ENCODE results near the gene LIMK1. TPM values are rescaled to one million over a fixed set of nuclear protein-coding genes. Genes with fewer than 3 reads are reported as not detected.

The LIMK1 gene
- total RNA-seq, 1 experiment from 2014 or later = 63.8 TPM

DNA sequence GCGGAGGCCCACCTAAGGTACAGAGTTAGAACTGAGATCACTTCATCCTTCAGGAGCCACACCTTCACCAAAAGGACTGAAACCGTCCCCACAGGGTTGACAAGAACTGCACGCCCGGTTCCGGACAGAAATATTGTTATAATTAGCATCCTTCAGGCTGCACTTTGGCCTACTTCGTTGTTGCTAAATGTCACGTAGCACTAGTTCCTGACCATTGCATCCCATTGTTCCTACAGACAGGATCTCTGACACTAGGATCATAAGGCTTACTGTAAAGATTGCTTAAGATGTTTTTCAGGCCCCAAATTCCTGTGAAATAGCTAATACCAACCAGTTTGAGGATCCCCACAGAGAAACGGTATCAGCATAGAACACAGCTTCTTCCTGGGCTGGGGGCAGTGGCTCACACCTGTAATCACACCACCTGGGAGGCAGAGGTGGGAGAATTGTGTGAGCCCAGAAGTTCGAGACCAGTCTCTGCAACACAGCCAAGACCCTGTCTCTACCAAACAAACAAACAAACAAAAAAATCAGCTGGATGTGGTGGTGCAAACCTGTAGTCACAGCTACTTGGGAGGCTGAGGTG is 72.3 kb downstream of the LIMK1 start:
- no peak overlapping the region for H3K9ac ChIP-seq (ENCODE audit: extremely low read depth, insufficient read length, low read length)
- H3K18ac ChIP-seq (ENCODE audit: insufficient read length, low read depth, low read length) = no peak overlapping the region
- H2BK12ac ChIP-seq (ENCODE audit: insufficient read length, low read depth, low read length) = no peak overlapping the region
- TF ChIP-seq, protein P1, sequence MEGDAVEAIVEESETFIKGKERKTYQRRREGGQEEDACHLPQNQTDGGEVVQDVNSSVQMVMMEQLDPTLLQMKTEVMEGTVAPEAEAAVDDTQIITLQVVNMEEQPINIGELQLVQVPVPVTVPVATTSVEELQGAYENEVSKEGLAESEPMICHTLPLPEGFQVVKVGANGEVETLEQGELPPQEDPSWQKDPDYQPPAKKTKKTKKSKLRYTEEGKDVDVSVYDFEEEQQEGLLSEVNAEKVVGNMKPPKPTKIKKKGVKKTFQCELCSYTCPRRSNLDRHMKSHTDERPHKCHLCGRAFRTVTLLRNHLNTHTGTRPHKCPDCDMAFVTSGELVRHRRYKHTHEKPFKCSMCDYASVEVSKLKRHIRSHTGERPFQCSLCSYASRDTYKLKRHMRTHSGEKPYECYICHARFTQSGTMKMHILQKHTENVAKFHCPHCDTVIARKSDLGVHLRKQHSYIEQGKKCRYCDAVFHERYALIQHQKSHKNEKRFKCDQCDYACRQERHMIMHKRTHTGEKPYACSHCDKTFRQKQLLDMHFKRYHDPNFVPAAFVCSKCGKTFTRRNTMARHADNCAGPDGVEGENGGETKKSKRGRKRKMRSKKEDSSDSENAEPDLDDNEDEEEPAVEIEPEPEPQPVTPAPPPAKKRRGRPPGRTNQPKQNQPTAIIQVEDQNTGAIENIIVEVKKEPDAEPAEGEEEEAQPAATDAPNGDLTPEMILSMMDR (conservative IDR thresholded peaks at IDR 0.05) = no peak
- no peak overlapping the region for H3K4me2 ChIP-seq (ENCODE audit: insufficient read depth, insufficient read length, low read length)
- H3K23ac ChIP-seq (ENCODE audit: insufficient read length, low read depth, low read length) = no peak overlapping the region
- no peak overlapping the region for H2BK5ac ChIP-seq (ENCODE audit: insufficient read length, low read length)
- H3K27ac ChIP-seq (ENCODE audit: insufficient read length, low read depth, low read length) = no peak overlapping the region
- H4K5ac ChIP-seq (ENCODE audit: insufficient read length, low read depth, low read length) = no peak overlapping the region
- H2BK15ac ChIP-seq (ENCODE audit: low read depth, low read length) = no peak overlapping the region
- H3K79me2 ChIP-seq (ENCODE audit: insufficient read depth, low read length) = no peaks in the 10 kb centered on the region
- no peaks in the 10 kb centered on the region for H3K27me3 Mint-ChIP-seq (ENCODE audit: low read depth)
- no peaks in the 10 kb centered on the region for H3K79me1 ChIP-seq (ENCODE audit: insufficient read depth, low read depth, low read length, poor library complexity, severe bottlenecking)
- H4K8ac ChIP-seq (replicated peaks; ENCODE audit: insufficient read length, low read depth, low read length) = no peak overlapping the region
- no peaks in the 10 kb centered on the region for H3K27me3 ChIP-seq (ENCODE audit: insufficient read depth, low read length)
- WGBS (ENCODE audit: extremely low coverage, insufficient read length, low lambda C conversion rate) = no CpG with 5 or more reads among the region's 9 CpGs
- H3K23me2 ChIP-seq (ENCODE audit: insufficient read length, low read depth, low read length, poor library complexity, severe bottlenecking) = no peaks in the 10 kb centered on the region
- no peak overlapping the region for H3T11ph ChIP-seq (ENCODE audit: low read length)
- H3K27ac Mint-ChIP-seq = peak overlapping the region in 1 of 3 experiments; percentile 82; a peak in 1 of 7 replicates
- H3K14ac ChIP-seq (ENCODE audit: insufficient read depth, low read length) = no peak overlapping the region
- no peak overlapping the region for H4K91ac ChIP-seq (ENCODE audit: insufficient read length, low read depth, low read length)
- H3K4me3 Mint-ChIP-seq = no peak overlapping the region
- H3K4me1 Mint-ChIP-seq = peaks cover 0 to 2% of the 10 kb centered on the region in 2 experiments; a peak in 2 of 4 replicates
- H3K36me3 Mint-ChIP-seq (ENCODE audit: insufficient read depth in 1 of 3, low read depth in 3 of 3) = no peaks in the 10 kb centered on the region
- H3K9me3 ChIP-seq (ENCODE audit: control insufficient read depth, low read depth, low read length) = no peaks in the 10 kb centered on the region
- H2BK20ac ChIP-seq (ENCODE audit: low read depth, low read length, poor library complexity, severe bottlenecking) = no peak overlapping the region
- H2AFZ ChIP-seq (ENCODE audit: low read length) = no peak overlapping the region
- H3K56ac ChIP-seq (ENCODE audit: insufficient read length, low read depth, low read length) = no peak overlapping the region
- H2BK120ac ChIP-seq (ENCODE audit: low read depth, low read length, poor library complexity, severe bottlenecking) = no peak overlapping the region
- no peaks in the 10 kb centered on the region for H4K20me1 ChIP-seq (ENCODE audit: control insufficient read depth, insufficient read depth, insufficient read length)
- H3K9me3 Mint-ChIP-seq = no peaks in the 10 kb centered on the region
- H3K4me1 ChIP-seq (ENCODE audit: insufficient read depth, low read length) = no peaks in the 10 kb centered on the region
- H2AK5ac ChIP-seq (ENCODE audit: insufficient read length, low read length) = no peak overlapping the region
- H3K4ac ChIP-seq (ENCODE audit: low read depth, low read length) = no peak overlapping the region
- no peak for DNase-seq
